Measurements from ENCODE around the gene ESYT3. TPM values are rescaled to one million over a fixed set of nuclear protein-coding genes. Genes with fewer than 3 reads are reported as not detected.

The ESYT3 gene
- total and polyA plus RNA-seq, 9 of the 15 experiments (the other 6 are each of a cell fraction or from before 2014, with no cell fraction given) = not detected

DNA sequence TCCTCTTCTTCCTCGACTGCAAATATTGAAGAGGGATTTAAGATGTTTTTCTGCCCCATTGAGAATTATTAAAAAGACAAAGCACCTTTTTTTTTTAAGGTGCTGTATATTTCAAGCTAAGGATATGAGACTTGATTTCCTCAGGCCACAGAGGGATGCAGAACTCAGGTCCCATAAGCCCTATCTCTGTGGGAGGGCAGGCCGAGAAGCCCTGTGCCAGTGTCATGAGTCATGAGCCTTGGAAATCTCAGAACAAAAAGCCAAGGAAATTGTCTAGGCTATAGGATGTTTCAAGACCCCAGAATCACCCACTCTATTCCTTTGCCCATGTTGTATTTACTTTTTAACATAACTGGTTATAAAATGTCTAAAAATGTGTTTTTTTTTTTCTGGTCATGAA, 7.3 kb downstream of the ESYT3 start (continued):
- TF ChIP-seq LCOR (CRISPR knock-in tag; IDR thresholded peaks at IDR 0.05) (no peak), ZNF140 (CRISPR knock-in tag; IDR thresholded peaks at IDR 0.05) (no peak), DIDO1 (tag; IDR thresholded peaks at IDR 0.05; ENCODE audit: low read depth) (no peak), YY1 (IDR thresholded peaks at IDR 0.05; ENCODE audit: borderline replicate concordance in 1 of 3, control insufficient read depth in 1 of 3, extremely low read depth in 1 of 3, insufficient read depth in 3 of 3, insufficient read length in 1 of 3, insufficient replicate concordance in 2 of 3, low read depth in 1 of 3, low read length in 2 of 3) (no peak), MEF2D (tag; conservative IDR thresholded peaks at IDR 0.05; ENCODE audit: low read depth) (no peak), EWSR1 (IDR thresholded peaks at IDR 0.05; ENCODE audit: borderline replicate concordance, low read depth, partially characterized antibody) (no peak), ZNF511 (CRISPR knock-in tag; IDR thresholded peaks at IDR 0.05) (no peak), SETDB1 (IDR thresholded peaks at IDR 0.05; ENCODE audit: low read length) (no peak), SRF (CRISPR knock-in tag; IDR thresholded peaks at IDR 0.05) (no peak), SP2 (IDR thresholded peaks at IDR 0.05; ENCODE audit: extremely low read depth, low read depth, low read length, poor library complexity, severe bottlenecking) (no peak), USF2 (CRISPR knock-in tag; IDR thresholded peaks at IDR 0.05) (no peak), KDM1A (IDR thresholded peaks at IDR 0.05) (no peak)

All from K562 (cell line).